GM21447 (cell line): Measurements from ENCODE around the gene BNIP5.
"Not testable (repeated sequence)": the region's sequence is repeated elsewhere in the genome, so short reads cannot be mapped to it uniquely, and the experiment has no call there.

Experiments used
- ATAC-seq: cut with Tn5 transposase; IDR thresholded peaks from one replicate; pipeline ENCODE4 v1.9.1; 2021; ENCODE audit not compliant: unreplicated experiment

The BNIP5 gene

DNA sequence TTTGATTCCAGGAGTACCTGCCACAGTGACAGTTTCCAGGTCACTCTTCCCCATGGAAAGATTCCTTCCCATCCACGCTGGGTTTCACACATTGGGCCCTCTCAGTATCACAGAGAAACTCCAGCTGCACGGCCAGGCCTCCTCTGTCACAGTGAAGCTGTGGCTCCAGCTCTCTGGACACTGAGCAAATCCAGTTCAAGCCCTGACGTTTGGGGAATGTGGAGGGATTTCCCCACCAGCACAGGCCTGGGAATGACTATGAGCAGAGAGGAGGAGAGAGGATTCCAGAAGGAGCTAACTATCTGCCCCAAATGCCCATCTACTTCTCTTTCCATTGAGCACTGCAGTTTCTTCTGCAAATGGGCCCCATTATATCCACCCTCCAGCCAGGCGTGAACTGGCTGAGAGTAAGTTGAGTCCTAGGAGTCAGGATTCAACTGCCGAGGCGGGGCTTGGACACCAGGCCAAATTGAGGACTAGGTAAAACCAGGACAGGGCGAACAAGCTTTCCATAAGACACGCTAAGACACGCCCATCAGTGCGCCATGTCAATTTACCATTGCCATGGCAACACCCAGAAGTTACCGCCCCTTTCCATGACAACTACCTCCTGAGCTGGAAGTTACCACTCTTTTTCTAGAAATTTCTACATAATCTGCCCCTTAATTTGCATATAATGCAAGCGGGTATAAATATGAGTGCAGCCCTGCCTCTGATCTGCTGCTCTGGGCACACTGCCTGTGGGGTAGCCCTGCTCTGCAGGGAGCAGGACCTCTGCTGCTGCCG is 9.2 kb upstream of the BNIP5 start:
- ATAC-seq: no peak

DNA sequence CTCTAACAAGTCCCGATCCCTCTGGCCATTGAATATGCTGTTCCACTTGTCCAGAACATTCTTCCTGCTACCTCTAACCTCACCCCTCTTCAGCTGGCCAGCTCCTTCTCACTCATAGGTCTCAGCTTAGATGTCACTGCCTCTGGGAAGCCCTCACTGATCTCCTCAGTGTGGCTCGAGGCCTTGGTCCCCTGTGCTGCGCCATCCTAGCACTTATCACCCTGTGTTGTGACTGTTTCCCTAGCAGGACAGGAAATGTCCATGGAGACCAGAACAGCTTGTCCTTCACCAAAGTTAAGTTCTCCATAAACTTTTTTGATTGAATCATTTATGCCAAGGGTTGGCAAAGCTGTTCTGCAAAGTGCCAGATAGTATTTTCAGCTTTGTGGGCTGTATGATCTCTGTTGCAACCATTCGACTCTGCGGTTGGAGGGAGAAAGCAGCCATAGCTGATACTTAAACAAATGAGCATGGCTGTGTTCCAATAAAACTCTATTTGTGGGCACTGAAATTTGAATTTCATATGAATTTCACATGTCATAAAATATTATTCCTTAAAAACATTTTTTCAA is 6.5 kb upstream of the BNIP5 start:
- no peak for ATAC-seq

DNA sequence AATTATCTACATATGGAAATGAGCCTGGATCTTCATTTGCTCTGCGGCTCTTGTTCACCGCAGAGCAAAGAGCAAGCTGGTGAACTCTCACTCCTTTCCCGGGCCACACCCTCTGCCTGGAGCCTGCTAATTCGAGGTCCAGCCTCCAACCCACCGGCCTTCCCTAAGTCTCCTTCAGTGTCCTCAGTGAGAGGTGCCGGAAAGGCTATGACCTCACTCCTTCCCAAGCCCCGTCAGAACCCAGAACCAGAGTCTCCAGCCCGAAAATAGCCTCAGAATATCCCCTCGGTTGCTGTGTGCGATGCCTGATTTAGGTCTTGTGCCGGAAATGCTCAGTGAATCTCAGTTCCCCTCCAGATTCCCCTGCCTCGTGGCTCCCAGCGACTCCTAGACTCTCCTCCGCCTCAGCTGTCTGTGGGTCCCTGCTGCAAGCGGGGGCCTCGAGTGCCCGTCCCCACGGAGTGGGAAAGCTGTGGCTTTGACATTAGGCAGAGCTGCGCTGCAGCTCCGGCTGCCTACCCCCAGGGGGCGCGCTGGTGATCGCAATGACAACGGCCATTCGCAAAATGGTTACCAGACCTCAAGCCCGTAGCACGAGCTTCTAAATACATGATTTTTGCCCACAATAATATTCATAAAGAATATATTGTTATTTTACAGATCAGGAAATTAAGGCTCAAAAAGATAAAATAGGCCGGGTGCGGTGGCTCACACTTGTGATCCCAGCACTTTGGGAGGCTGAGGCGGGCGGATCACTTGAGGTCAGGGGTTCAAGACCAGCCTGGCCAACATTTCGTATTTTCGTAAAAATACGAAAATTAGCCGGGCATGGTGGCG is 4.1 kb upstream of the BNIP5 start:
- ATAC-seq: no peak

DNA sequence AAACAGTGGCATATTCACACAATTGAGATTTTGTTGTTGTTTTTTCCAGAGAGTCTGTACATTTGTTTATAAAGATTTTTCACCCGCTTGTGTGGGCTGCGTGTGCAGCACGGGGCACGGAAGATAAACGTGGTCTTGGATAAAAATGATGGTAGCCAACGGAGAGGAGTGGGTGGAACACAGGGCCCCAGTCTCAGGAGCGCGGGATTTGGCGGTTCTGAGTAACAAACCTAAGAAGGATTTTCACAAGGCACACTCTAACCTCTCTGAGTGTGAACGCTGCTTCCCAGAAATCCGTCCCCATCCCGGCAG is 3.6 kb upstream of the BNIP5 start:
- ATAC-seq: no peak

DNA sequence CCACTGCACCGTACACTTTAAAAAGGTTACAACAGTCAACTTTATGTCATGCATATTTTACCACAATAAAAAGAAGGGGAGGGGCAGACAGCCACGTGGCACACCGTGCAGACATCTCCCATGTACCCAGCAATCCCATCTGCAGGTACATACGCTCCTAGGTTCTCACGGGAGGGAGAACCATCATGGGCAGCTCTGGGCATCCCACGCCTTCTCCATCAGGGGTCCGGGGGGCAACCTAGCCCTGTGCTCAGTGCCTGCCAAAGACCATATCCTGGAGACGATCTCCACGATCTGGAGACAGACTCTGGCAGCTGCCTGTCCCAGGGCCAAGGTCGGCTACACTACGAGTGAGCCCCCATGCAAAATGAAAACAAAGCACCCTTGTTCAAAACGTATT is 2.5 kb upstream of the BNIP5 start:
- no peak for ATAC-seq

DNA sequence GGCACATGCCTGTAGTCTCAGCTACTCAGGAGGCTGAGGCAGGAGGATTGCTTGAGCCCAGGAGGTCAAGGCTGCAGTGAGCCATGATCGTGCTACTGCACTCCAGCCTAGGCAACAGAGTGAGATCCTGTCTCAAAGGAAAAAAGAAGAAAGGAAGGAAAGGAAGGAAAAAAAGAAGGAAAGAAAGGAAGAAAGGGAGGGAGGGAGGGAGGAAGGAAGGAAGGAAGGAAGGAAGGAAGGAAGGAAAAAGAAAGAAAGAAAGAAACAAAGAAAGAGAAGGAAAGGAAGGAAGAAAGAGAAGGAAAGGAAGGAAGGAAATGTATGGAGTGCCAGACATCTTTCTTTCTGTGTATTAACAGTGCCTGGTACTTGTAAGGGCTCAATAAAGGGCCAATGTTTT is 1.5 kb upstream of the BNIP5 start:
- ATAC-seq: not testable (repeated sequence)

DNA sequence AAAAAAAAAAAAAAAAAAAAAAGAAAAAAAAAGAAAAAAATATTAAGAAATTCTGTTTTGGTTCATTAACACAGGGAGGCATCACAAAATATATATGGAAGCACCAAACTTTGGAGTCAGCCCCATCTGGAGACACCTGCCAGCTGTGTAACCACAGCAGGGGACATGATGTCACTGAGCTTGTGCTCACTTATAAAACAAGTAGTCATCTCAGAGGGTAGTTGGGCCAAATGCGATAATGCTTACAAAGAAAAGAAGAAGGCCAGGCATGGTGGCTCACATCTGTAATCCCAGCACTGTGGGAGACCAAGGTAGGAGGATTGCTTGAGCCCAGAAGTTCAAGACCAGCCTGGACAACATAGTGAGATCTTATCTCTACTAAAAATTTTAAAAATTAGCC is 1.1 kb upstream of the BNIP5 start:
- ATAC-seq: no peak

DNA sequence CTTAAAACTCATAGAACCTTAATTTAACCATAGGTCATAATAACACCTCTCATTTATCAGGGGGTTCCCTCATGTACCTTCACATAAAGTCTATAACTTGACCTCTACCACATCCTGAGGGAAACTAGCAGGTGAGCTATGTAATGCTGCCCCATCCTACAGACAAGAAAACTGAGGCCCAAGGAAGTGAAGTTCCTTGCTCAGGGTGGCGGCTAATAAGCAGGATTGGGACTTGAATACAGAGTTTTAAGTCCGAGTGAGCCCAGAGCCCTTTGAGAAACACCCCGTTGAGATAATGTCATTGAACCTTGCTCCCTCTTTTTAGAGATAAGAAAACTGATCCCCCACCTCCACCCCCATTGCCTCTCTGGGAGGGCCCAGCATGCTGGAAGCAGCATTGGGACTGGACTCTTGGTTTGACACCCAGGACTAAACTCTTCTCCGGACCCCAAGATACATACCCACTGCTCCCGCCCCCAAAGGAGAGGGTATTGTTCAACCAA is 429 bp downstream of the BNIP5 start:
- ATAC-seq: no peak

DNA sequence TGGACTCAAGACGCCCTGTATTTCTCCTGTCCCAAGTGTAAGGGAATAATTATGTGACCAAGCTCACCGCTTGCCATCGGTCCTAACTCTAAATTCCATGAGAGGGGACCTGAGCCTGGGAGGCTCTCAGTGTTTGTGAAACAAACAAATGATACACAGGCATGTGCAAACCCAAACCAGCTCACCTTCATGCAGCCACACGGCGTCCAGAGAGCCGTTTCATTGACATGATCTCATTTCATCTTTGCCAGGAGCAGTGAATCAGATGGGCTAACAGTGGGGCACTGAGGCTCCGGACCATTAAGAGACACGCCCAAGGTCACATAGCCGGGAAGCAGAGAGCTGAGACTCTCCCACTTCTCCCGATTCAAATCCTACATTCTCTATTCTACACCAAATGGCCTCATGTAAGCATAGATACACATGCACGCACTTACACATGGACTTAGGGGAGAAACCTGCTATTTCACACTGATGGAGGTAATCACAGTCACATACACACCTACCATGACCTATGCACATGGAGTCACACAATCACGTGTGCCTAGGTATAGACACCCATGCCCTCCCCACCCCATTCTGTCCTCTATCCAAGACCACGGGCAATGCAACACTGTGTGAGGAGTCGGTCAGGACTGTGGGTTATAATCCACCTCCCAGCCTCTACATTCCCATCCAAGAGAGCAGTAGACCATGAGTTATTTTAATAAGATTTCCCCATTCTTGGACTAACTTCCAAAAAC is 1.1 kb downstream of the BNIP5 start:
- ATAC-seq: no peak

DNA sequence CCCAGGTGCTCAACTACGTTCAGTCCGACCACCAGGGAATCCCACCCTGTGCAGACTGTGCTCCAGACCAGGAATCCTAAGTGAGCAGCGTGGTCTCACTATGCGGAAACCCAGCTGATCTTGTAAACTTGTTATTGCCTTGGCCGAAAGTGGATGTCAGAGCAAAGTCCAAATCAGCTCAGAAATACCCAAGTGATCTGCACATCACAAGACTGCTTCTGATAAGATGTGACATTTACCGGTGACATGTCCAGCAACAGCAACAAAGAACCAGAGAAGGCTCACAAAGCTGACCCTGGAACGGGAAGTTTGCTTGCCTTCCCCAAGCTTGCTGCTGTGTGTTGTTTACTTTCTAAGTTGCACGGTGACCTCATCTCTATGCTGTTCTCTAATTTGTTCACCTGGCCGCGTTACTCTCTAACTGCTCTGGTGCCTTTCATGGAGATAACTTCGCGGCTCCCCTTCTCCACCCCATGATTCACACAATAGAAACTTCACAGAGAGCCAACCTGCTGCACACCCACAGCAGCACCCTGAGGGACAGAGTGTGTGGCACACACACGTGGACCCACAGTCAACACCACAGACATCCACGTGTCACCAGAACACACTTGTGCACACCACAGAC is 1.7 kb downstream of the BNIP5 start:
- no peak for ATAC-seq

DNA sequence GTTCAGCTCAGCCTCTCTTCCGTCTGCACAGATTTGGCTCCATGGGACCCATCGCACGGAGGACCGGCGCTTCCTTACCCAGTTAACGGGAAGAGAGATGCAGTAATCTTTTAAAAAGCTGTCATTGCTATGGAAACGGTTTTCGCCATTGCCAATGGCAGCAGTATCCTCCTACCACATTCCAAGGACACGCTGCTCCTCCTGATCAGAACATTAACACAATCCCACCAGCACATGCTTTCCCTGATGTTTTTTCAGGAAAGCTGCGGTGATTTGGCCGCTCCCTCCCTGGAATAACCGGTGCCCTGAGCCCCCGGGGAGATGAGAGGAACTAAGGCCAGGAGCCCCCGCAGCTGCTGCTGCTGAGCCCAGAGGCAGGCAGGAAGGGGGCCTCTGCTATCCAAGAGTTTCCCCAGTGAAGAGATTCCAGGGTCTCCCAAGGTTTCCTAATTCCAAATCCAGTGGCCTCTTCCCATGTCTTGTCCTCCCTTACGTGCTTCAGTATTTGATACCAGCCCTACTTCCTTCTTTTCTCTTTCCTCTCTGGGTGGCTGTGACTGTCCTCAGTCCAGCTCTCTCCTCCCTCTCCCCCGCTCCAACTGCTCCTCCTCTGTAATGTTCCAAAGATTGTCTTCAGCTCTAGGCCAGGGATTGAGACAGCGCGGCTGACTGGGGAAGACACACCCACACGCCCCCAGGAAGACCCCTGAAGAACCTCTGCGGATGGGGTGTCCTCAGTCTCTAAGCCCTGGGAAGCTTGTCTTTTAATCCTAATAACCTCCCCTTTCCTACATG is 2.6 kb downstream of the BNIP5 start:
- no peak for ATAC-seq

DNA sequence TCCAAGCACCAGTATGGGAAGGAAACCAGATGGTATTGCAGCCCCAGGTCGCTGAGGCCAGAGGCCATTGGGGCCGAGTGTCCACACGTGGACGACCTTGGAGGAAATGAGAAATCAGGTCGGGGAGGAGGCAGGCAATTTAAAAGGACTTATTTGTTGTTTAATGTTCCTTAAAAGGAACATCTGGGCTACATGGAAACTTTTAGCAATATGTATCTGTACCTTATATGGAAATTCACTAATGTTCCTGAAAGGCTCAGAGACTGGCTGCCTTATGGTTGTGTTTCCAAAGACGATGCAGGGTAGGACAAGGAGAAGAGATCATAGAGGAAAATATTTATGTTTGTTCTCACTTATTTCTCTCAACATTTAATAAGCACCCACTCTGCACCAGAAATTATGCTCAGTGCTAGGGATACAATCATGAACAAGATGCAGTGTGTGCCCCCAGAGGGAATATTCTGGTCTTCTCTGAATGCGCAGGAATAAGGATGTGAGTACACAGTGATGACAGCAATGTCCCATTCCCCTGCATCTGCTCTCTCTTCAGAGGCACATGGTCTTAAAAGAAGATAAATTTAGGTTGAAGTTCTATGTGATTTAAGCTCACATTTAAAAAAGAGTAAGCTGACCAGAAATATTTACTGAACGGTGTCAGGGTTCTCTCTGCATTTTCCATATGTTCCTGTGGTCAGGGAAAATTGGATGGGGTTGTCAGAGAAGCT is 3.4 kb downstream of the BNIP5 start:
- ATAC-seq: no peak

DNA sequence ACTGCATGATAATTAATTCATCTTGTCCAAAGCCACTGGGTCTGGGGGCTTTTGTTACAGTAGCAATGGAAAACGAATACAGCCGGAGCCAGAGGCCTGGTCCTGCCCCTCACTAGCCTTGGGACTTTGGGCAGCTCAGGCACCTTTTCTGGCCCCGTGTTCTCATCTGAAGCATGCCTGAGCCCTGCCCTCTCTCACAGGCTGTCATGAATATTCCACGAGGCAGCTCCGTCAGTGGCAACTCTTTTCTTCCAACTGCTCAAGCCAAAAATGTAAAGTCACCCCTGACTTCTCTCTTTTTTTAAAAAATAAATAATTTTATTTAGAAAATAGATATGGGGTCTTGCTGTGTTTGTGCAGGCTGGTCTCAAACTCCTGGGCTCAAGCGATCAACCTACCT is 5.3 kb downstream of the BNIP5 start:
- ATAC-seq: no peak

DNA sequence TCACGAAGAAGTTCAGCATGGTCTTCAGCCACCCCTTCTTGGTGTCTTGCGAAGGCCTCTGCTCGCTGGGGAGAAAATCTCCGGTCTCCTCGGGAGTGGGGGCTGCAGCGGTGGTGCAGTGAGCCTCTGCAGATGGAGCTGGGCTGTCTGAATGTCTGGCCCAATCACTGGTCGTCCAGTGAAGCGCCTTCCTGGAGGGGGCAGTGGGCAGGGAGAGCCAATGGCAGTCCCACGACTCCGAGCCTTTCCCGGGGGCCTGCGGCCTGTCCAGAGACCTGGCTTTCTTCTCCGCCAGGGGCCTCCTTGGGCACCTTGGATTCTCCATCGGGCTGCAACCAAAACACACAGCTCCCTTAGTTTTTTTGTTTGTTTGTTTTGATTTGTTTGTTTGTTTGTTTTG is 6.3 kb downstream of the BNIP5 start:
- no peak for ATAC-seq

DNA sequence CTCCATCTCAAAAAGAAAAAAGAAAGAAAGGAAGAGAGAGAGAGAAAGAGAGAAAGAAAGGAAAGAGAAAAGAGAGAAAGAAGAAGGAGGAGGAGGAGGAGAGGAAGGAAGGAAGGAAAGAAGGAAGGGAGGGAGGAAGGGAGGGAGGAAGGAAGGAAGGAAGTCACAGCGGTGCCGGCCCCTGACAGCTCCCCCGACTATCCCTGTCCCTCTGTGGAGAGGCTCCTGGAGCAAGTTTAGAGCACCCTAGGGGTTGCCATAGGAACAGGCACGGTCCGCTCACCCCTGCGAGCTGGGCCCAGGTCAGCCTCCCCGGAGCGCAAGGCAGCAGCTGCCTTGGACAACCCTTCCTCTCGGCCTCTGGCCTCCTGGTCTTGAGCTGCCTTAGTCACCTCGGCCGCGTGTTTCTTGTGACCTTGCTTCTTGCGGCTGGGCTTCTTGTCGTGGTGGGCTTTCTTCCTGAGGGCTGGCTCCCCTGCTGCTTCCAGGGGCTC is 6.8 kb downstream of the BNIP5 start:
- ATAC-seq: no peak

DNA sequence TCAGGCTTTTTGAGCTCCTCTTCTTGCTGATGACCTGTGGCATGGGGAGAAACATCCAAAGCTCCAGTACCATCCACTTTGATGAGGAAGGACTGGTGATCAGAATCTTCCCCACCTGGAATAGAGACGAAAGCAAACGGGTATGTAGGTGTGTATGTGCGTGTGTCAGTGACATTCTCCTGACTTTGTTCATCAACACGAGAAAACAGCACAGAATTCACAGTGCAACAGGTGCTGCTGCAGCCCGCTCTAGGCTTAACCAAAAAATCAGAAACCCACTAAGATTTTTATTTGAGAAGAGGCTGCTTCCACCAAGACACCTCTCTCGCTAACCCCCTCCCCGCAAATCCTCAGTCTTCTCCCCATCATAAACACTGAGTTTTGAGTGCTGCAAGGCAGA is 8.1 kb downstream of the BNIP5 start:
- ATAC-seq: no peak

DNA sequence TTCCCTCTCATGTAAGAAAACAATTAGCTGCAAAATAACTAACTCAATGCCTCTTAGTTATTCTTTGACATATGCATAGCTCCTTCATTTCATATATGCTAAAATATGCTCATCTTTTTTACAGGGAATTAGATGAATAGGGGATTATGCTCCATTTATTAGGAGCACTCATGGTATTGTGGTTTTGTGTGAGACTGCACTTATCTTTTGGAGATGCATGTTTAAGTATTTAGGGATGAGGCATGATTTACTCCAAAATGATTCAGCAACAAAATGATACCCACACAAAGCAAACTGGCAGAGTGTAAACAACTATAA is 8.8 kb downstream of the BNIP5 start:
- ATAC-seq: no peak

DNA sequence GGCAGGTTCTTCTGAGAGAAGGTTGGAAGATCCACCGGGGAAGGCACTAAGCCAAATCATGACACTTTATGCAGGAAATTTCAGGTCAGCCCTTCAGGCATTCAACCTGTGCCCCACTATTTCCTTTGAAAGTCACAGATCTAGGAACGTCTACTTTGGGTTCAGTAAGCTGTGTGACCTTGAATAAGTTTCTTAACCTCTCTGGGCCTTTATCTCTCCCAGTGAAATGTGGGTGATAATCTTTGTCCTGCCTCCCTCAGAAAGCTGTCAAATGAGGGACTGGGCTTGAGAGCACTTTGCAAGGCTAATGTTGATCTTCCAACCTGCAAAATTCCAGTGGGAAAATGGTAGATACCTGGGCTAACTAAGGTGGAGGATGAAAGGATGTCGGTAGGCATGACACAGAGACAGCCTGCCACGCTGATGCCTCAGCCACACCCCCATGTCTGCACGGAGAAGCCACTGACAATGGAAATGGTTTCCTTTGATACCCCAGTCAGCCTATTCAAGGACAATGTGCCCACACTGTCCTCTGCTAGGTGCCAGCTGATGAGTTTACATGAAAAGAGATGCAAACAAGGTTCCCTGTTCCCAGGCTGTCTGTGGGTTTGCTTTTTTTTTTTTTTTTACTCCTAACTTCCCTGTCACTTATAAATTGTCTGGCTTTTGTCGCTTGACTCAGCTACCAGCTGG is 9.3 kb downstream of the BNIP5 start:
- ATAC-seq: no peak
